HG02571 (cell line): ENCODE data around the gene STT3A.
"Not testable (repeated sequence)": the region's sequence is repeated elsewhere in the genome, so short reads cannot be mapped to it uniquely, and the experiment has no call there.

ENCODE experiments used
- ATAC-seq: cut with Tn5 transposase; IDR thresholded peaks from one replicate; pipeline ENCODE4 v1.9.1; 2021; ENCODE audit warnings: mild to moderate bottlenecking, moderate library complexity; ENCODE audit not compliant: unreplicated experiment

Gene STT3A

GRCh38 chr11:125592305-125593113 lies at the start of gene STT3A:
TSS of gene STT3A (plus strand) at chr11:125592852. CDS start at chr11:125595916, 3,064 bp downstream.
- ATAC-seq, result peak; percentile 97

DNA sequence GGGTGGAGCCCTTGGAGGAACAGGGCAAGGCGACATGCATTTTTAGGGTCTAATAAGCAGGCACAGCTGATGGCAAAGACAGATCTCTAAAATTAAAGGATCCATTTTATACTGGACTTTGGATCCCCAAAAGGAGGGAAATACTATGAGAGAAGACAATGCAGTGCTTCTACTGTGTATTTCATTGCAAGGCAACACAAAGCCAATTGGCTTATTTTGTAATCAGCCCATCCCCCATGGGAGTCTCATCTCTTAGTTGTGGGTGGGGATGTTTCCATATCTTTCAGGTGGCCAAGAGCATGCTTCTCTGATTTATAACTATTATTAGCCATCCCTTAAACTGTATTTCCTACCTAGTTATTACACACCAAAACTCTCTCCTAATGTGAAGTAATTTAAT lies 41.9 kb upstream of the STT3A start:
- no peak for ATAC-seq

DNA sequence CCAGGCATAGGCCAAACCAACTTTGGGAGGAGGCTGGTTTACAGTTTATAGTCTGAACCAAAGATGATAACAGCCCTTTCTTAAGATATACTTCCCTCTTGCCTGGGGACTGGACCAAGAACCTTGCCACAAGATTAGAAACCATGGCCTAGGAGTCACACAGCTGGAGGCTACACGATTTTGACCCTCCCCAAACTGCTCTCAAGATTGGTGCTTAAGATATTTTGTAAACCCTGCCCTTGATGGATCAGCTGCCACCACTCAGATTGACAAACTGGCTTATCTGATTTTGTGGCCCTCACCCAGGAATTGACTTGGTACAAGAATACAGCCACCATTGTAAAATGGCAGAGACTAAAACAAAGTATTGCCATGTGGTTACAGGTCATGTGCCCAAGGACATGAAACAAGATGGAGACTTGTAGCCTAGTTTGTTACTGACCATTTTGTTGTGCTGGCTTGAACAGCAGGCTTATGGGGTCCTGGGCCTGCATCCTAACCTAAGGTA lies 40.8 kb upstream of the STT3A start:
- no peak for ATAC-seq

DNA sequence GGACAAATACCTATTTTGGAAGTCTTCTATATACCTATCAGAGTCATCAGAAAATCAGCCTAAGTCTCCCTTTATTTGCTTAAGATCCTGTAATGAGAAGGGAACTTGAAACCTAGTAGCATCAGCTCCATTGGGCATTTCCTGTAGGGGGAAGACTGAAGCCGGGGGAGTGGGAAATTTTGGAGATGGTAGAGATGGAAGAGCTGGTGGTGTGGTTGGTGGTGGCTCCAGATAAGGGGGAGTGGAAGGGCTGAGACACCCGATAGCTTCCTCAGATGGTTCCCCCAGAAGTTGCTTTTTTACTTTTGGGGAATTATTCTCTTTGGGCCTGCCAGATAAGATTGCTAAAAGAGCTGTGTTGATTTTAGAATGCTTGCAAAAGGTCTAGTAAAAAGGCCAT lies 39.7 kb upstream of the STT3A start:
- ATAC-seq, result no peak

DNA sequence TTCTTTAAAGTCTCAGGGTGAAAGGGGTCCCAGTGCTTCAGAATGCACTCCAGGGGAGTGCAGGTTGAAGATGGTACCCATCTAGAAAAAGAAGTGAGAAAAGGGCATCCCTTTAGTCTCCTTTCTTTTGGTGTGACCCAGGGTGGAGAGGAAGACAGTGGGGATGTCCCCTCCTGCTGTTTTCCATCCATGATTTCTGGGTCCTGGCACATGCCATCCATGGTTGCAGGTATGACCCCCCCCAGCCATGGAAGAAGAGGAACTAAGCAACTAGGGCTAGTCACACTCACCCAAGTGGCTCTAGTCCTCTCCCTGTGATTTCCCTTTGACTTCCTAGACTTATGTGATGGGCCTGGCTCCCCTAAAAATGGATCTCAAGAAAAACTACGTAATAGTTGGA lies 39.3 kb upstream of the STT3A start:
- ATAC-seq, result no peak

GRCh38 chr11:125554038-125554437 lies 38.6 kb upstream of the STT3A start:
- no peak for ATAC-seq

DNA sequence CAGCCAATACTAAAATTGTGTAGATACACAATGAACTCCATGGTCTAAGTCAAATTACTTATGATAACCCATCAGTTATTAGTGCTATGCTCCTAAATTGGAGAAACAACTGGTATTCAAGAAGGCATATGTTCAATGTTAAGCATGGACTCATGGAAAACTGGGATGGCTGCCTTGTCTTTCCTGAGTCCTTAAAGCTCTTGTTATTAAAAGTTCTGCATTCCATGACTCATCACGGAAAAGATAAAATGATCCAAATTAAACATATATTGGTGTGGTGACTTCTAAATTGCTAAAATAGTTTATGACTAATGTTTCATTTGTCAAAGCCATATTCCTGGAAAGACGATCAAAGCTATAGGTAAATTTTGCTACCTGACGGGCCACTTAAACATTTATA lies 32.8 kb upstream of the STT3A start:
- no peak for ATAC-seq

DNA sequence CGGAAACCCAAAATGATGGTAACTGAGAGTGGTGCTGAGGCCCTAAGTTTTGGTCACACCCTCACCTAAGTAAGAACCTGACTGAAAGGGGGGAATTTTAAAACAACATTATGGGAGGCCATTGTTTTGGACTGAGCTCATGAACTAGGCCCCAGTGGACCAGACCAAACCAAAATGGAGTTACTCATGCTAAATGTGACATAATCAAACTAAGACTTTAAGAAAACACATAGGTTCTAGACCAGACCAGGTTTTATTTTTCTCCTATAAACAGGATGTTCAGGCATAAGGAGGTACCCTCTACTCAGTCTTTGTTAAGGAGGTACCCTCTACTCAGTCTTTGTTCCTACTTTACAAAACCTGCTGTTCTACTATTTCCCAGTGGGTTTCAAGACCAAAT lies 30.7 kb upstream of the STT3A start:
- no peak for ATAC-seq

GRCh38 chr11:125562430-125562829 lies 30.2 kb upstream of the STT3A start:
- ATAC-seq, result no peak

DNA sequence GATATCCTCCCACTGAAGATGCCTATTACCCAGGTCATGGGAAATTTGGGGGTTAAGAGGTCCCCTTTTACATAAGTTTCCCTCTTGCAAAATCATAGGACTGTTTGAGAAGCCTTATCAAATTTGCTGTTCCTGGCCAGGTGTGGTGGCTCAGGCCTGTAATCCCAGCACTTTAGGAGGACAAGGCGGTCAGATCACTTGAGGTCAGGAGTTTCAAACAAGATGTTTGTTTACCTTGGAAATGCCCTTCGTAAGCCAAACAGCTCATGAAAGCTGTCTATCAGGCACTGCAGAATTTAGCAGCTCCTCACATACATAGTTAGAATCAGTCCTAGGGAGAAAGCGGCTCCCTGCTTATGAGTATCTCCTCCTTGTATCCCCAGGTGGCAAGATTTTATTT lies 28.3 kb upstream of the STT3A start:
- ATAC-seq, result no peak

DNA sequence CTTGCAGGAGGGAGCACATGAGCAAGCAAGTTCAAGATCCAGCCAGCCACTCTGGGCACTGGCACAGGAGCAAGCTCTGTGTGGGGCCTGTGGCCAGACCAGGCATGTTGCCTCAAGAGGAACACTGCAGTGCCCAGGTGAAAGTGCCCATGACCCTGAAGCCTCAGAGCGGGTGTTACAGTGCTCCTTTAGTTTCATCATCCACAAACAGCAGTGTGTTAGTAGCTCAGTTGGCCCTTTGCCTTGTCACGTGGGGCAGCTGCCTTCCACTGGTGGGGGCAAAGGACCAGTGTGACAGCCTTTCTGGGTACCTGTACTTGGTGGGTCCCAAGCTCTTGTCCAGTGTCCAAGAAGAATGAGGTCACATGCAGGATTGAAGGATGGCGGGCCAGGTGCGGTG lies 26.4 kb upstream of the STT3A start:
- no peak for ATAC-seq

- peak; percentile 98 for ATAC-seq
Observed at GRCh38 chr11:125568970-125569914, 23.4 kb upstream of the STT3A start, which contains the start of gene EI24. TSS of gene EI24 (plus strand) at chr11:125569477. CDS start at chr11:125572528, 3,051 bp downstream.

- ATAC-seq, result peak; percentile 26
Observed at GRCh38 chr11:125569915-125570621, 22.6 kb upstream of the STT3A start.

- ATAC-seq, result no peak
Observed at GRCh38 chr11:125570952-125571351, 21.7 kb upstream of the STT3A start.

GRCh38 chr11:125572916-125573315 lies 19.7 kb upstream of the STT3A start:
- no peak for ATAC-seq

DNA sequence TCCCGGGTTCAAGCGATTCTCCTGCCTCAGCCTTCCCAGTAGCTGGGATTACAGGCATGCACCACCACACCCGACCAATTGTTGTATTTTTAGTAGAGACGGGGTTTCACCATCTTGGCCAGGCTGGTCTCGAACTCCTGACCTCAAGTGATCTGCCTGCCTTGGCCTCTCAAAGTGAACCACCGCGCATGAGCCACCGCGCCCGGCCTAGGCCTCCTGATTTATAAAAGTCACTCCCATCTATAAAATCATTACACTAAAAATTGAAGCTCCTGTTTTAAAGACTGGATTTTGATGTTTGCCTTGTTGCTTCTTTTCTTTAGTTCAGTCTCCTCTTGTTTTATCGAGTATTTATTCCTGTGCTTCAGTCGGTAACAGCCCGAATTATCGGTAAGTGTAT lies 15.5 kb upstream of the STT3A start:
- ATAC-seq, result not testable (repeated sequence)

GRCh38 chr11:125578783-125579182 lies 13.9 kb upstream of the STT3A start:
- ATAC-seq, result no peak

- no peak for ATAC-seq
Observed at GRCh38 chr11:125579811-125580210, 12.8 kb upstream of the STT3A start.

- no peak for ATAC-seq
Observed at GRCh38 chr11:125583496-125583895, 9.2 kb upstream of the STT3A start.

DNA sequence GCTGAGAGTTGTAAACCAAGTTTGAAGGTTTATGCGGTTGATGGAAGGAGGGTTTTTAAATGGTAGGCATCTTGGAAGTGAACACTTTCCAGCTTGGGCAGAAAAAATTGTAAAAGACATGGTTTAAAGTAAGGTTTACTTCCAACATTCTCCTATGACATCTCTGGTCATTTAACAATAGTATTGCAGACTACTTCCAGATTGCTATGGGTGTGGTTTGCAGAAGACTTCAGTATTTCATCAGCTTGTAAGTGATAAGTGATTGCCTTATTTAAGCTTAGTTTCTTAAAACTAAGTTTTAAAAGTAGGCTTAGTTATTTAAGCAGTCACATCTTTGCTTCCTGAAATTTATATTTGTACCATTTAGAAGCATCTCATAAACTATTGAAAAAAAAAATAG lies 7.2 kb upstream of the STT3A start:
- ATAC-seq, result no peak

DNA sequence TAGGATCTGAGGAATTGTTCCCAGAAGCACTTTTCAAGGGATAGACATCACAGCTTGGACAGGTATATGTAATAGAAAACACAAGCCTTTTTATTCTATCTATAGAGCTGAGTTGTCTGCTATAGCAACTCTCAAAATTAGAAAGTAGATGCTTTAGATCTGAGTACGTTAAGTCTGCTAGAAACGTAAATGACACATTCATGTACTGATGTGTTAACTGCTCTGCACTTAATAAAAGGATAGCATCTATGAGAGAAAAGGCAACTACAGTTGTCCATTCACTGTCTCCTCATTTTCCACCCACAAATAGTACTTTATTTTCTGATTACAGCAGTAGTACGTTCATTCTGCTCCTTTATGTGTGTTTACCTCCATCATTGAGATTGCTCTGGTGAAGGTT lies 6.0 kb upstream of the STT3A start:
- ATAC-seq, result no peak
